ENCODE measurements around the gene TWNK.

DNA sequence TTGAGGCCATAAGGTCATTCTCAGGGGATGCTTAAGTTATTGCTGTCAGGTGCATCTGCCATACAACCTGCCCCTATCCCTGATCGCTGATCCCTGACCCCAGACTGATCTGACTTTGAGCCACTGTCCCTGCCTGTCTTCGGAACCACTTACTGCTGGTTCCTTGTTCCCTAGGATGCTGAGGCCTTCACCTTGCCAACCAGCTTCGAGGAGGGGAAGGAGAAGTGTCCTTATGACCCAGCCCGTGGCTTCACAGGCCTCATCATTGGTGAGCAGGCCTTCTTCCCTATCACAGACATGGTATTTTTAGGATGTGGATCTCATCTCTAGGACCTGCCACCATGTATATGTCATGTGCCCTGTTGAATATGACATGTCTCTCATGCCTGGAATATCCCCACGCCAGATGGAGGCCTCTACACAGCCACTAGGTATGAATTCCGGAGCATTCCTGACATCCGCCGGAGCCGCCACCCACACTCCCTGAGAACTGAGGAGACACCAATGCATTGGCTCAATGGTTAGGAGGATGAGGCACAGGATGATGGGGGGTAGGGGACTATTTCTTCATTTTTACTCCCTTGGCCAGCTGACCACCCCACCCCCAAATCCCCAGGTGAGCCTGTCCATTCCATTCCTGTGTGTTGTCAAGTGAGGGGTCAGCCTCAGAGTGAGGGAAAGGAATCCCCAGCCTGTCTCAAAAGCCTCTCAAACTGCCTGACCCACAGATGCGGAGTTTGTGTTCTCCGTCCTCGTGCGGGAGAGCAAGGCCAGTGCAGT is 9.0 kb upstream of the TWNK start:
- TF ChIP-seq, protein P1, sequence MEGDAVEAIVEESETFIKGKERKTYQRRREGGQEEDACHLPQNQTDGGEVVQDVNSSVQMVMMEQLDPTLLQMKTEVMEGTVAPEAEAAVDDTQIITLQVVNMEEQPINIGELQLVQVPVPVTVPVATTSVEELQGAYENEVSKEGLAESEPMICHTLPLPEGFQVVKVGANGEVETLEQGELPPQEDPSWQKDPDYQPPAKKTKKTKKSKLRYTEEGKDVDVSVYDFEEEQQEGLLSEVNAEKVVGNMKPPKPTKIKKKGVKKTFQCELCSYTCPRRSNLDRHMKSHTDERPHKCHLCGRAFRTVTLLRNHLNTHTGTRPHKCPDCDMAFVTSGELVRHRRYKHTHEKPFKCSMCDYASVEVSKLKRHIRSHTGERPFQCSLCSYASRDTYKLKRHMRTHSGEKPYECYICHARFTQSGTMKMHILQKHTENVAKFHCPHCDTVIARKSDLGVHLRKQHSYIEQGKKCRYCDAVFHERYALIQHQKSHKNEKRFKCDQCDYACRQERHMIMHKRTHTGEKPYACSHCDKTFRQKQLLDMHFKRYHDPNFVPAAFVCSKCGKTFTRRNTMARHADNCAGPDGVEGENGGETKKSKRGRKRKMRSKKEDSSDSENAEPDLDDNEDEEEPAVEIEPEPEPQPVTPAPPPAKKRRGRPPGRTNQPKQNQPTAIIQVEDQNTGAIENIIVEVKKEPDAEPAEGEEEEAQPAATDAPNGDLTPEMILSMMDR (conservative IDR thresholded peaks at IDR 0.05; ENCODE audit: low read depth, low read length), result no peak
- TF ChIP-seq RCOR1 (IDR thresholded peaks at IDR 0.05; ENCODE audit: insufficient replicate concordance, low read length) (no peak), RAD21 (IDR thresholded peaks at IDR 0.05; ENCODE audit: low read length) (no peak)
